NCI-H1694 (cell line): Measurements from ENCODE around the gene TMEM109.

Experiments
- DNase-seq: peaks from one replicate; lab custom pipeline; 2025; lab: John Stamatoyannopoulos, UW

TMEM109 gene

DNA sequence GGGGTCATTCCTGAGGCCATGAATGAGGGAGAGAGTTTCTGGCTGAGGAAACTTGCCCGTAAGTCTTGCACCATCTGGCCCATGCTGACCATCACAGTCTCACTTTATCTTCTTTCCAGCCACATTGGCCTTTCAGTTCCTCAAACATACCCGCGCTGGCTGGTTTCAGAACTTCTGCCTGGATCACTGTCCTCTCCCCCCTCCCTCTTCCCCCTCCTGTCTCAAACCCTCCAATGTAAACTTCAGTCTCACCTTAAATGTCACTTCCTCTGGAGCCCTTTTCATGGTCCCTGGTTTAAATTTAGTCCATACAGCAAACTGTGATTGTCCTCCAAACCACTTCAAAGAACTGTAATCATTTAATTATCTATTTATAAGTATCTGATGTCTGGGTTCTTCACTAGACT, 3.7 kb upstream of the TMEM109 start:
- no peak for DNase-seq

DNA sequence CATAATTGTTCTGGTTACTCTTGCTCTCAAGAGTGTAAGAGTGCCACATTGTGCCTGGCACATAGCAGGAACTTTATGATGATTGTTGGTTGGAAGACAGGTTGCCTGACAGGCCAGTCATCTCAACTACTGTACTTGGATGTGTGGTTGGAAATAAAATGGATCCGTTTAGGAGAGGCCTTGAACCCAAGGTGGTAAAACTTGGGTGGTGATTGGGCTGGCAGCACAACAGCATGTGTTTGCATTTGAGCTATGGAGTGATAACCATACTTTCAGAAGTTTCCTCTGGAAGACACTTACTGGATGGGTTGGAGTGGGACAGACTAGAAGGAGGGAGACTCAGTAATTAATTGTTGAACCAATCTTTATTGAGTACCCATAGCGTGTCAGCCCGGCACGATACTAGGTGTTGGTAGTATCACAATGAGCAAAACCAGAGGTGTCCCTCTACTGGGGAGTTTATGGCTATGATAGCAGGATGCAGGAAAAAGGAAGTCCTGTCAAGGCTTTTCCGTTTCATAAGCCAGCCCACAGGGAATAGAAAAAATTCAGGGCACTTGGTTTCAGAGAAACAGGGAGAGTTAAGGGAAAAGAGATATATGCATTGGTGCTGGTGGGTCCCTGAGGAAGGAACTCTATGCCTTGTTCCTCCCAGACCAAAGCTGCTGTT, 3.1 kb upstream of the TMEM109 start:
- no peak for DNase-seq

DNA sequence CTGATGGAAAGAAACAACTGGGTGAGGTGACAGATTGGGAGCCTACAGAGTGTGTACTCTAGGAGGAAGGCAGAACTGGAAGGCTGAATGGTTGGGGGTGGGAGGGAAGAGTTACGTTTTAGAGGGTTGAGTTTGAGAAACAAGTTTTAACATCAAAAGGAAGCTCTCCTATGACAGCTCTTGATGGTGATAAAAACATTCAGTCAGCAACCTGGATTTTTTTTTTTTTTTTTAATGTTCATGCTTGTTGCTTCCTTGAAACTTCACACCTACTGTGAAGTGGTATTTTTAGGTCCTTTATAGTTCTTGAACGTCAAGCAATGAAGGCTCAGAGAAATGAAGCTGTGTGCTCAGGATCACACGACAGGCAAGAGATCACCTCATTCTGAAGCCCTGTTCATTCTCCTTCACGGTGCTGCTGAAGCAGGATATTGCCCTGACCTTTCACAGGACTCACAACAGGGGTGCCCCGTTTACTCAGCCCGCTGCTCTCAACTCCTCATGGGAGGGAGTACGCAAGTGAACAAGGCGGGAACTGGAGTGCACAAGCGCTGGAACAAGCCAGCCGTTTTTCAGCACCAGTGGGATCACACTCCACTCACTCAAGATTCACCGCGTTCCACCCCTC, 1.6 kb upstream of the TMEM109 start:
- no peak for DNase-seq

DNA sequence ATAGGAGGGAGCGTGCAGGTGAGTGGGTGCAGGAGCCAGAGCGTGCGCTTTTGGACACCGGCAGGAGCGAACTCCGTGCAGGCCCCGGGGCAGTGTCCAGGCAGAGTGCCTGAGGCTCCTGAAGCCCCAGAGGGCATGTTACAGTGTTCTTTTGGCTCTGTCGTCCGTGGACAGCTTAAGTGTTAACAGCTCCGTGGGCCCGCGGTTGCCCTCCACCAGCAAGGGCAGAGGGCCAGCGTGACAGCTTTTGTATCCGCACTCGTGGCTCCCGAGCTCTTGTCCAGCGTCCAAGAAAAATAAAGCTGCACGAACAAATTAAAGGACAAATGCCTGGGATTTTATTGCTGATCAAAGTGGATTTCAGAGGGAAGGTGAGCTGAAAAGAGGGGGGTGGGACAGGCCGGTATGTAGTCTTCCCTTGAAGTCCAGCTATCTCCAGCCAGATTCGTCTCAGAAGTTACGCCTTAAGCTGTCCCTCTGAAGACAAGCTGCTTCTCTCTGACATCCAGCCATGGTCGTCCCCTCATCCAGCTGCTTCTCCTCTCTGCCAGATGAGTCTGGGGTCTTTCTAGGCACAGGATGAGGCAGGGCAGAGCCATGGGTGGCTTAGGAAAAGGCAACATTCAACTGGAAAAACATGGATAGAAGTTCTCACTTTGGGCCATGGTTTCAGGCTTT, 968 bp upstream of the TMEM109 start:
- no peak for DNase-seq

DNA sequence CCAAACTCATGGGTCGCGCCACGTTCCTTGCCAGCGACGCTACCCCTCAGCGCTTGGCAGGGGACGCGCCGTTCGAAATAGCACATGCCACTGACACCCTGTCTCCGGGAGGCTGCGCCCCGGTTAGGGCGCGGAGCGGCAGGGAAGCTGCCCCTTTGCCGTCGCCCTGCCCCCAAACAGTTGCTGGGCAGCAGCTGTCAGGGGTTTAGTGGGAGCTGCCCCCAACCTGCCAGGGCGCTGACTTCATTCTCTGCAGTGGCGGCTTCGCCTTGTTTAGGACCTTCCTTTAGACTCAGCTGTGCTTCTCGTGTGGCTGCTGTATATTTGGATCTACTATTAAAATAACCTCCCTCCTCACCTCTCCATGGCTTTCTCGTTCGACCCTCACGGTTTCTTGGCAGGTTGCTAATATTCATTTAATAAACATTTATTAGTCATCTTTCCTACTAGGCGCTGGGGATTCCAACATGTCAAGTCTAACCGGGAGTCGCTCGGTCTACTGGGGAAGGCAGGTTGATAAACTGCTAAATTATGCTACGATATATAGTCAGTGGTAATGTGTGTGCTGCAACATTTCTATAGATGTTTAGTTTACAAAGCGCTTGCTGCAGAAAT, 782 bp downstream of the TMEM109 start:
- DNase-seq, result no peak

DNA sequence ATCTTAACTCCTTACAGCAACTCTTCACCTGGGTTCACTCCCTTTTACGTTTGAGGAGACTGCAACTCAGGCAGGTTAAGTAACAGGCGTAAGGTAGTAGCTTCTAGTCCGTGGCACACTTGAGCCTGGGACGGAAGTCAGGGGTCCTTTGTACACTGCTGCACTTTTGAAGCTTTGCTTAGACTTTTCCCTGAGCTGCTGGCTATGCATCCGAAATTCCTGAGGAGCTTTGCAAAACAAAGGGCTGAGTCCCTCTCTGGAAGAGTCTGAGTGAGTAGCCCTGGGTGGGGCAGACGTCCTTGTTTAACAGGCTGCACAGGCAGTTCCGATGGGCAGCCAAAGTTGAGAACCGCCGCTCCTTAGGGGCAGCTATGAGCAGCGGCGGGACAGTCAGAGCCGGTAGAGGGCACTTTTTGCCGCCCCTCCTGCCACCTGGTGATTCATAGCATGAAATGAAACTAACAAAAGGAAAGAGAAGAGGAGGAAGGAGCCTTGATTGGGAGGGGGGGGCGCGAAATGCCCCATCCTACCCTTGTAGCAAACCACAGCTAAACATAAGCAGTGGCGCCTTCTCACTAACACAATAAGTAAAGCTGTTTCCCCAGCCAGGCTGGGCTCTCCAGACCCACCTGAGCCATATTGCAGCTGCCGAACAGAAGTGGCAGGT, 1.4 kb downstream of the TMEM109 start:
- DNase-seq, result no peak

DNA sequence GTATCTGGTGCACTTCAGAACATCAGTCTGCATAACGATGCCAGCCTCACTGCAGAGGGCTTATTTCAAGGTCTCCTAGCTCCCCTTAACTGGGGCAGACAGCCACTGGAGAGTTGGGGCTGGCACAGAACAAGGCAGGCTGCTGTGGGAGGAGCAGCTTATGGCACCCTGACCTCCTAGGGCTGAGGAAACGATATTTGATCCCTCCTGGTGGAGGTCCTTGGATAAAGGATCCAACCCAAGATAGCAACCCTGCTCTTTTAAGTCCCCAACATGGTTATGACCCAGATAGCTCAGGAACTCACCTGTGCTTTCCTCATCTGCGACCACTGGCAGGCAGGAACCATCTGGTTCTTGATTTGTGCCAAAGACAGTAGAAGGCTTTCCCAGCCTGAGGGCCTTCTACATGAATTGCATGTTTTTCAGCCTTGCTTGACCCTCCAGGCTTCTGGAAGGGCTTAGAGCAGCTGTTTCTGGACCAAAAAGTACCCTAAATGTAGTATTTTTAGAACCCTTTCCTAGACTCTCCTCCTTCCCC, 2.8 kb downstream of the TMEM109 start:
- DNase-seq, result no peak

DNA sequence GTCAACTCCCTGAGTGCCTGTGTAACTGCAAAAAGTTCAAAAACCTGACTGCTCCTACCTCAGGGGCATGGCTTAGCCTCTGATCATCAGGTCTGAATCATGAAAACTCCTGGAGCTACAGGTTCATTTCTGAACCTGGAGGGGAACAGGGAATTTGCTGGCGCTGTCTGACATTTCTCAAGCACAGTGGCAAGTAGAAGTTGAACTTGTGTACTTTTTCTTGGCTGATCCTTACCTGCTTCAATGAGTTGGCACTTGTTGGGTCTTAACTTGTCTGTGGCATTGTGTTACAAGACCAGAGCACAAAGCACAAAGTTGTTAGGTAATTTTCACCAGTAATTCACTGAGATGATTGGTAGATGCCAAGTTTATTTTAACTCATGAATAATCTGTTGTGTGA, 3.3 kb downstream of the TMEM109 start:
- no peak for DNase-seq

DNA sequence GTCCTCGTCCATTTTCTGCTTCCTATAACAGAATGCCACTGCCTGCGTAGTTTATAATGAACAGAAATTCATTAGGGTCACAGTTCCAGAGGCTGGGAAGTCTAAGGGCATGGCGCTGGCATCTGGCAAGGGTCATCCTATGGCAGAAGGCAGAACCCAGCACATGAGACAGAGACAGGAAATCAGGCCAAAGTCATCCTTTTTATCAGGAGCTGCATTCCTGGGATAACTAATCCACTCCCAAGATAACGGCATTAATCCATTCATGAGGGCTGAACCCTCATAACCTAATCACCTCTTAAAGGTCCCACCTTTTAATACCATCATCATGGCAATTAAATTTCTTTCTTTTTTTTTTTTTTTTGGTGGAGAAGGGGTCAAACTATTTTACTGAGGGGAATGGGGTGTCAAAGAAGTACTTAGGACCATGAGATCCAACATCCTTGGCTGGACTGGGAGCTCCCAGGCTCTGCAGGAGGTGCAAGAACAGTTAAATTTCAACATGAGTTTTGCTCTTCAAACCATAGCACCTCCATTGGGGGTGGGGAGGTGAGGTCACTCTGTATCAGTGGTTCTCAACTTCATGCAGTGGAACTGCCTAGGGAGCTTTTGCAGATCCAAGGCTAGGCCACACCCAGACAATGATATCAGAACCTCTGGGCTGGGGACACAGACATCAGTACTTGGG, 4.4 kb downstream of the TMEM109 start:
- no peak for DNase-seq

DNA sequence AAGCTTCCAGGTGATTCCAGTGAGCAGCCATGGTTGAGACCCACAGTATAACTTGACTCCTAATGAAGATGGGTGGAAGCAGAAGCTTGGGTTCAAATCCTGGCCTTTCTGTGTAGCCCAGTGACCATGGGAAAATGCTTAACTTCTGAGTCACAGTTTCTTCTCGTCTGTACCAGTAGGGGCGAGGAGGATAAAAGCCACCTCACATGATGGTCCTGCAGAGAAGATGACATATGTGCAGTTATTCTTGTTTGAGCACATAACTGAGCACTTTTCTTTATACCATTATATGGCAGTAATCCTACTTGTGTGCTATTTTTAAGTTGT, 4.9 kb downstream of the TMEM109 start:
- no peak for DNase-seq

DNA sequence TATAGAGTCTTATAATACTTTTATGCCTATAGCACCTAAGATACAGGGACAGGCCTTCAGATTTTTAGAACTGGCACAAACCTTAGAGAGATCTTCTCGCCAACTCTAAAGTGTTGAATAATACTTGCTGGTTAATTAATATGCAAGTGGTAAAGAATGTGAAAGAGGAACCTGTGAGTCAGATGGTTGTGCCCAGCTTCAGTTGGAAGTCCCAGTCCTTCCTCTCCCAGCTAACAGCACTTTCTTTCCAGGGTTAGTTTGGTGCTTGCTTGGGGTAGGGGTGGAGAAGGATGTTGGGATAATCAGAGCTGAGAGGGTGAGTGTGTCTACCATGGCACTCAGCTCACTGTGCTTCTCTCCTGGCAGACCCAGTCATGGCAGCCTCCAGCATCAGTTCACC, 5.4 kb downstream of the TMEM109 start:
- no peak for DNase-seq

DNA sequence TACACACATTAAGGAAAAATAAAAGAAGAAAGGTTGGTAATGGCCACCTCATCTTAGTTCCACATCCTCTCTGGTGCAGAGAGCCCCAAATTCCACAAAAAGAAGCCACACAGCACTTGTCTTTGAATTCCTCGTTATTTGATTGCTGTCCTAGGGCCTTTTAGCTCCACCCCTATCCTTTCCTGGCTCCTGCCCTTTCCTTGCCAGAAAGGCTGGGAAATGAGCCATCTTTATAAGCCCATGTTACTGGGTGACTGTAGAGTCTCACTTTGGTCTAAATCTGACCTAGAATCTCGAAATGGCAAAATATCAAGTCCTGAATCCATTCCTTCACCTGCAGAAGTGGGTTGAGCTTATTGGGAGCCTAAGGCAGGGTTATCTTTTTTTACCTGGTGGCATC, 6.0 kb downstream of the TMEM109 start:
- DNase-seq, result no peak

DNA sequence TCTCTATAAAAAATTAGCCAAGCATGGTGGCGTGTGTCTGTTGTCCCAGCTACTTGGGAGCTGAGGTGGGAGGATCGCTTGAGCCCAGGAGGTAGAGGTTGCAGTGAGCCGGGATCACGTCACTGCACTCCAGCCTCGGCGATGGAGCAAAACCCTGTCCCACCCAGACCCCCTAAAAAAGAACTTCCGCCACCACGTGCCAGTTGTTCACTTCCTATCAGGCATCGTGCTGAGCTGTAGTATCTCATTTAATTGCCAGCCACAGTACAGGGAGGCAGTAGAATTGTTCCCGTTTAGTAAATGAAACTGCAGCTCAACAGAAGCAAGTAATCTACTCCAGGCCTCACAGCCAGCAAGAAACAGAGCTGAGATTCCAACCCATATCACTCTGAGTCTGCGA, 7.3 kb downstream of the TMEM109 start:
- no peak for DNase-seq

DNA sequence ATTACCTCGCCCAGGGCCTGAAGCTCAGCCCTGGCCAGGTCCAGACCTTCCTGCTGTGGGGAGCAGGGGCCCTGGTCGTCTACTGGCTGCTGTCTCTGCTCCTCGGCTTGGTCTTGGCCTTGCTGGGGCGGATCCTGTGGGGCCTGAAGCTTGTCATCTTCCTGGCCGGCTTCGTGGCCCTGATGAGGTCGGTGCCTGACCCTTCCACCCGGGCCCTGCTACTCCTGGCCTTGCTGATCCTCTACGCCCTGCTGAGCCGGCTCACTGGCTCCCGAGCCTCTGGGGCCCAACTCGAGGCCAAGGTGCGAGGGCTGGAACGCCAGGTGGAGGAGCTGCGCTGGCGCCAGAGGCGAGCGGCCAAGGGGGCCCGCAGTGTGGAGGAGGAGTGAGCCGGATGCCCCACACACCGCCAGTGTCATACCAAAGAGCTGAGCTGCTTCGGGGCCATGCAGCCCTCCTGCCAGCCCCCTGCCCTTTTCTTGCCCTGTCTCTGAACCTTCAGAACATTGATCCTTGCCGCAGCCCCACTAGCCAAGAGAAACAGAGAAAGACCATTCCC, 7.9 kb downstream of the TMEM109 start:
- no peak for DNase-seq

DNA sequence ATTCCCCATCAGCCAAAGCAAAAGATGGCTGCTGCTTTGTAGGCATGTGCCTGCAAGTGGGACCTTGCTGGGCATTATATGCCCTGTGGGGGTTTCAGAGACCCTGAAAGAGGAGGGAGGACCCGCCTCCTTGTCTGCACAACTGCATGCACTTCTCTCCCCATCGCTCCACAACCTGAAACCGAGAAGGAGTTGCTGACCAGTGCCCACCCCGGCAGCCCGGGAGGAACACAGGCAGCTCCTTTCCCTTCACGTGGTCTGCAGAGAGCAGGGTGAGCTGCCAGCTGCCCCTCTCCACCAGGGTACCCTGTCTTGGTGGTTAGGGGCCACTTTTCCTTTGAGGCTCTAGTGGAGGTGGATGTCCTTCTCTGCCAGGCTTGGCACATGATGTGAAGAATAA, 8.9 kb downstream of the TMEM109 start:
- no peak for DNase-seq

DNA sequence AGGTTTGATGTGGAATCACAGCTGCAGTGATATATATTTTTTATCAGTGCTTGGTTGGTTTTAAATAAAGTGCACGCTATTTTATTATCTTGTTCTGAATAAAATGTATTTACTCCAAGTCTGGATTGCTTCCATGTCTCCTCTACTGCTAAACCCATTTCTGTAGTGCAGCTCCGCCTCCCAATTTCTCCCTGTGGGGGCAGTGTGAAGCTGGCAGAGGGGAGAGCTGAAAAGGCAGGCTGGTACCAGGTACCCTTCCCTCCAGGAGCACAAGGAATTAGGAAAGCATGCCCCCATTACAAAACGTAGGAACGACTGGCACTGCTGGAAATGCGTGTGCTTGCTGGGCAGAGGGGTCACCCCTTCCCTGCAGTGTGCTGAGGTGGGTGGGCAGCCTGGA, 9.4 kb downstream of the TMEM109 start:
- DNase-seq, result no peak

DNA sequence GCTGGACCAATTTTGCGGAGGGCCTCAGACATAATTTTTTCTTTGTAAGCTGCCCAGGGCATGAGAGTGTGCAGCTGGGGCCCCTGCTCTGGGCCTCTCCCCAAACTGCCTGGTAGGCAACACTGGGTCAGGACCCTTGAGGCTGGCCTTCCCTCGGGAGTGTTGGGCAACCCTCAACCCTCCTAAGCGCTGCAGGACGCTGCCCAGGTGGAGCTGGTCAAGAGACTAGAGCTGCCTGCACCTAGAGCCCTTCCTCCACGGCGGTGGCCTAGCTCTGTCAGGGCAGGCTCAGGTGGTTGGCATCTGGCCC, 9.8 kb downstream of the TMEM109 start:
- DNase-seq, result no peak

DNA sequence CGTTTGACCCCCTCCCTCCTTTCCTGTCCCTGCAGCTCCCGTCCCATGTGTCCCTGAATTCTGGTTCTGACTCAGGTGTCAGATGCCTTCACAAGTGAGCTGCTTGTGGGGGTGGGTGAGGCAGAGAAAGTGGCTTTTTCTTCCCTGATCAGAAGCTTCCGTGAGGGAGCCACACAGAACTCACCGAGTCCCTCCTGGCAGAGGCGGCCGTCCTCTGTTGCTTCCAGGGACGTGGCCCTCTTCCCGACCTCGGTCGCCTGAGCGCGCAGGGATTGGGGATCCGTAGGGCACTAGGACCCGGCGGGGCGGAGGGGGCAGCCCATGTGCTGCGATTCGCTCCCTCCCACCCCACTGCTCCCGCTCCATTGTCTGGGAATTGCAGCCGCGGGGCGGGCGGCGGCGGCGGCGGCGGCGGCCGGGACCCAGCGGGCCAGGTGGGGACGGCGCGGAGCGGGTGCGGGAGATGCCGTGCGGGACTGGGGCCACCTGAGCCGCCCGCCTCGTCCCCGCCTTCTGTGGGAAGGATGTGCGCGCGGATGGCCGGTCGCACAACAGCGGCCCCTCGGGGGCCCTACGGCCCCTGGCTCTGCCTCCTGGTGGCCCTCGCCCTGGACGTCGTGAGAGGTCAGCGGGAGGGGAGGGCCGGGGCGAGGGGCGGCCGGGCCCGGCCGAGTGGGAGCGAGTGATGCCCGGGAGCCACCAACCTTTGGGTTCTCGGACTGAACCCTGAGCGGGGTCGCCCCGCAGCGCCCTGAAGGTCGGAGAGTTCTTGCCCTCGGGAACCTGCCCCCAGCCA, 10.3 kb downstream of the TMEM109 start, which contains the start of gene TMEM132A:
TMEM132A (plus strand) TSS at position 351 of the 796 bp plus-strand sequence; CDS start at position 525, 174 bp downstream.
- DNase-seq, result peak; percentile 46

DNA sequence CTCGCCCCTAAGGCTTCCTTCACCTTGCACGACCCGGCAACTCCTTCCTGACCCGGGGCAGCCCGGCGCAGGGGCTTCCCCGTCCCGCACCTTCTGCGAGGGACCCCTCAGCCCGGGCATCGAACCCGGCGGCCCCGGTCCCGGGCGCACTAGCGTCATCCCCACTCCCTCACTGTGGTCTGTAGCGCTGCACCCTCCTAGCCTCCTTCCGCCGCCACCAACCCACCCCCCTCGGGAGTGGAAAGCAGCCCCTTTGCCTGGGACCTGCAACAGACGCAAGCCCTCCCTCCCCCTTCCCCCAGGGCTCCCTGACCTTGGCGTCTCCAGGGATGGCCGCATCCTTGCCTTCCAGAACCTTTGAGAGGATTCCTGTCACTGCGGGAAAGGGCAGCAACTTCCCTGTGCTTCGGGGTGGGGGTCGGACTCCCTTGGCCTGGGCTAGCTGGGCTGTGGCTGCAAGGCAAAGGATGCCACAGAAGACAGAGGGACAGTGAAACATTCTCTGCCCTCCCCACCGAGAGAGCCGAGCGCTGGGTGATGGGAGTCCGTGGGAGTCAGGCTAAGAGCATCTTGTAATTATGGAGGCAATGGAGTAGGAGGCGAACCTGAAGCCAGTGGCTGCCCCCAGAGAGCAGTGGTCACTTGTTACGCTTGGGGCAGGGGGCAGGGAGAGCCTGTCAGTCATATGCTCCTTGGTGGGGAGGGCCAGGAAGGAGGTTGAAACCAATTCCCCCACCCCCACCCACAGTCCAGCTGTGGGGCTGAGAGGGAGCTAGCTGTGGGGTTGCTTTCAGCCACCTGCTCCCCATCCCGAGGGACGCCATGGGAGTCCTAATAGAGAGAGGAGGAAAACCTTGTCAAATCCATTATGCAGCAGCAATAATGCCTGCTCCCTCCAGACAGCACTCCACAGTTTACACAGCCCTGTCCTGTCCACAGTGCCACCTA, 11.2 kb downstream of the TMEM109 start:
- no peak for DNase-seq

DNA sequence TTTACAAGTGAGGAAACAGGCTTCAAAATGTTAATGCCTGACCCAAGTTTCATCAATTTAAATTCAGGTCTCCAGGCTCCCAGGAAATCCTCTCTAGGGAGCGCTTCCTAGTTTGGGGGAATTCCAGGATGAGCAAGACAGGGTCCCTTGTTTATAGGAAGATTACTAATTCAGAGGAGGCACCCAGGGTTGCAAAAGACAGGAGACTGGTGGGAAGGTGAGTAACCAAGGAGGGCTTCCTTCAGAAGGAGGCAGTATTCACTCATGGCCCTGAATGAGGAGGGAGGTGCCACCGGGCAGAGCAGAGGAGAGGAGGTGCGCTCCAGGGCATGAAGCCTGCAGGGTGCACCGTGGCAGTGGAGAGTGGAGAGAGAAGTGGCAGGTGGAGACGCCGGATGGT, 11.9 kb downstream of the TMEM109 start:
- no peak for DNase-seq
